Measurements from ENCODE around the gene ERI3. TPM values are rescaled to one million over a fixed set of nuclear protein-coding genes. Genes with fewer than 3 reads are reported as not detected.

ERI3 gene
- total RNA-seq, 1 experiment from 2014 or later = 74.2 TPM

DNA sequence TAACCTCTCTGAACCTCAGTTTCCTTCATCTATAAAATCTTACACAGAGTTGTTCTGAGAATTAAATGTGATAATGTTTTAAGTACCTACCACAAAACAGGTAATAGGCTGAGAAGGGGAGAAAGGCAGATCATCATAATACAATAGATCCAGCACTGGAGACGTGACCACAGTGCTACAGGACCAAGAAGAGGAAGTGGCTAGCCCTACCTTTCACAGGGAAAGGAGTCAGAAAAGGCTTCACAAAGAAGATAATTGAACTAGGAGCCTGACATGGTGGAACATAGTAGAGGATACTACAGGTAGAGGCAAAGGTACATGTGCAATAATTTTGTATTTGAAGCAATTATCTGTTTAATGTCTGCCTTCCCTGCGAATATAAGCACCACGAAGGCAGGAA lies 45.1 kb downstream of the ERI3 start:
- no peaks in the 10 kb centered on the region for H3K9me3 ChIP-seq (ENCODE audit: control insufficient read depth in 1 of 2, insufficient read depth in 1 of 2, low read depth in 1 of 2, low read length in 2 of 2)
- peaks cover 24 to 40% of the 10 kb centered on the region in 2 experiments for H3K36me3 ChIP-seq (ENCODE audit: control insufficient read depth in 1 of 2, insufficient read depth in 2 of 2, low read length in 2 of 2)
- no peaks in the 10 kb centered on the region for H3K27me3 ChIP-seq (ENCODE audit: insufficient read depth, low read length)
- H2AFZ ChIP-seq (ENCODE audit: low read depth, low read length, poor library complexity, severe bottlenecking) = no peak overlapping the region
- ChIA-PET POLR2A (no interaction called here), CTCF (no interaction called here), RAD21 (ENCODE audit: low non-redundant PET in 1 of 2, low total read pairs in 2 of 2, uncharacterized antibody in 2 of 2, unreplicated experiment in 2 of 2) (no interaction called here)
- no peak overlapping the region for H3K27ac ChIP-seq (ENCODE audit: low read depth, low read length)
- no peaks in the 10 kb centered on the region for H4K20me1 ChIP-seq (ENCODE audit: insufficient read depth)
- H3K9ac ChIP-seq (ENCODE audit: low read length) = no peak overlapping the region
- no peaks in the 10 kb centered on the region for H3K79me2 ChIP-seq (ENCODE audit: insufficient read depth, low read length)
- no peak overlapping the region for H3K4me2 ChIP-seq (ENCODE audit: low read length)
- H3K9me2 ChIP-seq (ENCODE audit: insufficient read depth) = no peaks in the 10 kb centered on the region
- TF ChIP-seq CEBPB (IDR thresholded peaks at IDR 0.05; ENCODE audit: low read depth) (no peak), EGR1 (IDR thresholded peaks at IDR 0.05; ENCODE audit: low read depth) (no peak), ZNF274 (IDR thresholded peaks at IDR 0.05; ENCODE audit: low read depth, low read length) (no peak), FOSL1 (IDR thresholded peaks at IDR 0.05; ENCODE audit: low read depth) (no peak), ZFX (IDR thresholded peaks at IDR 0.05) (no peak), TCF7L2 (IDR thresholded peaks at IDR 0.05; ENCODE audit: borderline replicate concordance, extremely low read depth, insufficient read depth, insufficient read length) (no peak), POLR2AphosphoS5 (IDR thresholded peaks at IDR 0.05; ENCODE audit: low read depth, low read length) (no peak), SIN3A (IDR thresholded peaks at IDR 0.05; ENCODE audit: low read depth) (no peak), YY1 (IDR thresholded peaks at IDR 0.05; ENCODE audit: extremely low read depth, insufficient replicate concordance, low read depth, low read length) (no peak), SRF (IDR thresholded peaks at IDR 0.05; ENCODE audit: low read depth) (no peak), EZH2 (IDR thresholded peaks at IDR 0.05) (no peak), CBX3 (IDR thresholded peaks at IDR 0.05; ENCODE audit: low read depth) (no peak), ELF1 (IDR thresholded peaks at IDR 0.05; ENCODE audit: borderline replicate concordance, low read depth) (no peak), JUND (IDR thresholded peaks at IDR 0.05) (no peak), SP1 (IDR thresholded peaks at IDR 0.05; ENCODE audit: low read depth) (no peak)
- TF ChIP-seq, protein P1, sequence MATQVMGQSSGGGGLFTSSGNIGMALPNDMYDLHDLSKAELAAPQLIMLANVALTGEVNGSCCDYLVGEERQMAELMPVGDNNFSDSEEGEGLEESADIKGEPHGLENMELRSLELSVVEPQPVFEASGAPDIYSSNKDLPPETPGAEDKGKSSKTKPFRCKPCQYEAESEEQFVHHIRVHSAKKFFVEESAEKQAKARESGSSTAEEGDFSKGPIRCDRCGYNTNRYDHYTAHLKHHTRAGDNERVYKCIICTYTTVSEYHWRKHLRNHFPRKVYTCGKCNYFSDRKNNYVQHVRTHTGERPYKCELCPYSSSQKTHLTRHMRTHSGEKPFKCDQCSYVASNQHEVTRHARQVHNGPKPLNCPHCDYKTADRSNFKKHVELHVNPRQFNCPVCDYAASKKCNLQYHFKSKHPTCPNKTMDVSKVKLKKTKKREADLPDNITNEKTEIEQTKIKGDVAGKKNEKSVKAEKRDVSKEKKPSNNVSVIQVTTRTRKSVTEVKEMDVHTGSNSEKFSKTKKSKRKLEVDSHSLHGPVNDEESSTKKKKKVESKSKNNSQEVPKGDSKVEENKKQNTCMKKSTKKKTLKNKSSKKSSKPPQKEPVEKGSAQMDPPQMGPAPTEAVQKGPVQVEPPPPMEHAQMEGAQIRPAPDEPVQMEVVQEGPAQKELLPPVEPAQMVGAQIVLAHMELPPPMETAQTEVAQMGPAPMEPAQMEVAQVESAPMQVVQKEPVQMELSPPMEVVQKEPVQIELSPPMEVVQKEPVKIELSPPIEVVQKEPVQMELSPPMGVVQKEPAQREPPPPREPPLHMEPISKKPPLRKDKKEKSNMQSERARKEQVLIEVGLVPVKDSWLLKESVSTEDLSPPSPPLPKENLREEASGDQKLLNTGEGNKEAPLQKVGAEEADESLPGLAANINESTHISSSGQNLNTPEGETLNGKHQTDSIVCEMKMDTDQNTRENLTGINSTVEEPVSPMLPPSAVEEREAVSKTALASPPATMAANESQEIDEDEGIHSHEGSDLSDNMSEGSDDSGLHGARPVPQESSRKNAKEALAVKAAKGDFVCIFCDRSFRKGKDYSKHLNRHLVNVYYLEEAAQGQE (IDR thresholded peaks at IDR 0.05; ENCODE audit: low read depth) = no peak
- TF ChIP-seq, protein P2, sequence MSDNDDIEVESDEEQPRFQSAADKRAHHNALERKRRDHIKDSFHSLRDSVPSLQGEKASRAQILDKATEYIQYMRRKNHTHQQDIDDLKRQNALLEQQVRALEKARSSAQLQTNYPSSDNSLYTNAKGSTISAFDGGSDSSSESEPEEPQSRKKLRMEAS (IDR thresholded peaks at IDR 0.05) = no peak
- TF ChIP-seq, protein P3, sequence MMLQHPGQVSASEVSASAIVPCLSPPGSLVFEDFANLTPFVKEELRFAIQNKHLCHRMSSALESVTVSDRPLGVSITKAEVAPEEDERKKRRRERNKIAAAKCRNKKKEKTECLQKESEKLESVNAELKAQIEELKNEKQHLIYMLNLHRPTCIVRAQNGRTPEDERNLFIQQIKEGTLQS (IDR thresholded peaks at IDR 0.05) = no peak
- TF ChIP-seq, protein P4, sequence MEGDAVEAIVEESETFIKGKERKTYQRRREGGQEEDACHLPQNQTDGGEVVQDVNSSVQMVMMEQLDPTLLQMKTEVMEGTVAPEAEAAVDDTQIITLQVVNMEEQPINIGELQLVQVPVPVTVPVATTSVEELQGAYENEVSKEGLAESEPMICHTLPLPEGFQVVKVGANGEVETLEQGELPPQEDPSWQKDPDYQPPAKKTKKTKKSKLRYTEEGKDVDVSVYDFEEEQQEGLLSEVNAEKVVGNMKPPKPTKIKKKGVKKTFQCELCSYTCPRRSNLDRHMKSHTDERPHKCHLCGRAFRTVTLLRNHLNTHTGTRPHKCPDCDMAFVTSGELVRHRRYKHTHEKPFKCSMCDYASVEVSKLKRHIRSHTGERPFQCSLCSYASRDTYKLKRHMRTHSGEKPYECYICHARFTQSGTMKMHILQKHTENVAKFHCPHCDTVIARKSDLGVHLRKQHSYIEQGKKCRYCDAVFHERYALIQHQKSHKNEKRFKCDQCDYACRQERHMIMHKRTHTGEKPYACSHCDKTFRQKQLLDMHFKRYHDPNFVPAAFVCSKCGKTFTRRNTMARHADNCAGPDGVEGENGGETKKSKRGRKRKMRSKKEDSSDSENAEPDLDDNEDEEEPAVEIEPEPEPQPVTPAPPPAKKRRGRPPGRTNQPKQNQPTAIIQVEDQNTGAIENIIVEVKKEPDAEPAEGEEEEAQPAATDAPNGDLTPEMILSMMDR (IDR thresholded peaks at IDR 0.05 in 2 of 3, conservative IDR thresholded peaks at IDR 0.05 in 1 of 3; ENCODE audit: borderline replicate concordance in 1 of 3, insufficient read depth in 1 of 3, low read depth in 2 of 3, low read length in 2 of 3) = no peak
- TF ChIP-seq, protein P5, sequence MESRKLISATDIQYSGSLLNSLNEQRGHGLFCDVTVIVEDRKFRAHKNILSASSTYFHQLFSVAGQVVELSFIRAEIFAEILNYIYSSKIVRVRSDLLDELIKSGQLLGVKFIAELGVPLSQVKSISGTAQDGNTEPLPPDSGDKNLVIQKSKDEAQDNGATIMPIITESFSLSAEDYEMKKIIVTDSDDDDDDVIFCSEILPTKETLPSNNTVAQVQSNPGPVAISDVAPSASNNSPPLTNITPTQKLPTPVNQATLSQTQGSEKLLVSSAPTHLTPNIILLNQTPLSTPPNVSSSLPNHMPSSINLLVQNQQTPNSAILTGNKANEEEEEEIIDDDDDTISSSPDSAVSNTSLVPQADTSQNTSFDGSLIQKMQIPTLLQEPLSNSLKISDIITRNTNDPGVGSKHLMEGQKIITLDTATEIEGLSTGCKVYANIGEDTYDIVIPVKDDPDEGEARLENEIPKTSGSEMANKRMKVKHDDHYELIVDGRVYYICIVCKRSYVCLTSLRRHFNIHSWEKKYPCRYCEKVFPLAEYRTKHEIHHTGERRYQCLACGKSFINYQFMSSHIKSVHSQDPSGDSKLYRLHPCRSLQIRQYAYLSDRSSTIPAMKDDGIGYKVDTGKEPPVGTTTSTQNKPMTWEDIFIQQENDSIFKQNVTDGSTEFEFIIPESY (IDR thresholded peaks at IDR 0.05; ENCODE audit: extremely low read depth, insufficient replicate concordance, low read length) = no peak
- H3K4me3 ChIP-seq (replicated peaks in 1 of 2; ENCODE audit: low read depth in 1 of 2, low read length in 2 of 2) = no peak overlapping the region
- BruUV-seq (replicated peaks) = no TSS peak
- DNase-seq (ENCODE audit: low read depth, low spot score) (no peak), ATAC-seq (no peak)
- intact Hi-C loops (cut with micrococcal nuclease) = no loop called here
- H3K4me1 ChIP-seq (ENCODE audit: control insufficient read depth in 1 of 2, insufficient read depth in 2 of 2, low read length in 2 of 2) = no peaks in the 10 kb centered on the region

Data from HCT116 (cell line).